Esophagus squamous epithelium (tissue), 5 donors: Measurements from ENCODE around the gene PPEF2. TPM values are rescaled to one million over a fixed set of nuclear protein-coding genes. Genes with fewer than 3 reads are reported as not detected.

Experiments used
- DNase-seq: peaks from one replicate; lab custom pipeline; 2025; lab: John Stamatoyannopoulos, UW
- H3K27ac ChIP-seq, 4 donors: fragments of 200-600 bp; sonication (generic); one replicate each; pipeline ENCODE4 v1.5.1; 2016 to 2019; ENCODE audit warnings: mild to moderate bottlenecking in 1 of 4
- H3K27me3 ChIP-seq, 4 donors: fragments of 200-600 bp; sonication (generic); 1 replicate in 3 of 4; 2 replicates in 1 of 4; pipeline versions ENCODE4 v1.5.1 to v1.6.0; 2017 to 2021; ENCODE audit warnings: antibody characterized with exemption in 1 of 4
- H3K36me3 ChIP-seq, 3 donors: fragments of 200-600 bp; sonication (generic); one replicate each; pipeline ENCODE4 v1.5.1; 2016 to 2019
- H3K4me1 ChIP-seq, 3 donors: fragments of 200-600 bp; sonication (generic); one replicate each; pipeline ENCODE4 v1.5.1; 2017 to 2019
- H3K4me3 ChIP-seq, 4 donors: fragments of 200-600 bp; sonication (generic); 1 replicate in 3 of 4; 2 replicates in 1 of 4; pipeline ENCODE4 v1.5.1; 2016 to 2019; ENCODE audit warnings: mild to moderate bottlenecking in 2 of 4, moderate library complexity in 1 of 4
- H3K9me3 ChIP-seq, 3 donors: fragments of 200-600 bp; sonication (generic); one replicate each; pipeline ENCODE4 v1.5.1; 2016 to 2019
- POLR2A ChIP-seq, 4 donors: fragments of 450-650 bp; IDR thresholded peaks; one replicate each; pipeline ENCODE4 v1.6.1; 2017; ENCODE audit warnings: antibody characterized with exemption in 4 of 4, mild to moderate bottlenecking in 4 of 4, moderate library complexity in 3 of 4
- WGBS, 2 donors: methylation state at CpG; one replicate each; pipeline ENCODE4 v1.1.5; 2018; 5-methylcytosine and 5-hydroxymethylcytosine counted together
- intact Hi-C: fragments of 100-400 bp; cut with DNase I; formaldehyde crosslinking; loops from one replicate; pipeline ENCODE4 v1.15.0; 2022
- total RNA-seq, 4 donors: library from RNA; depleted of rRNA; stranded (reverse); fragments of >200 nt; gene quantifications; one replicate each; pipeline ENCODE4 v1.1.0, GENCODE V29; 2016
- TF ChIP-seq, protein P1 (sequence below), 6 experiments: fragments of 450-650 bp in 4 of 6; fragments of 200-600 bp in 2 of 6; sonication (generic) in 2 of 6; IDR thresholded peaks; one replicate each; pipeline ENCODE4 v1.5.1; 2016 to 2019; ENCODE audit warnings: antibody characterized with exemption in 6 of 6, mild to moderate bottlenecking in 4 of 6, moderate library complexity in 4 of 6
- donor health status: DM: yes; HTN: yes; CAD: no.

PPEF2 gene
- total RNA-seq, 4 donors from 2014 or later, result 0.04 TPM; not detected in 3

DNA sequence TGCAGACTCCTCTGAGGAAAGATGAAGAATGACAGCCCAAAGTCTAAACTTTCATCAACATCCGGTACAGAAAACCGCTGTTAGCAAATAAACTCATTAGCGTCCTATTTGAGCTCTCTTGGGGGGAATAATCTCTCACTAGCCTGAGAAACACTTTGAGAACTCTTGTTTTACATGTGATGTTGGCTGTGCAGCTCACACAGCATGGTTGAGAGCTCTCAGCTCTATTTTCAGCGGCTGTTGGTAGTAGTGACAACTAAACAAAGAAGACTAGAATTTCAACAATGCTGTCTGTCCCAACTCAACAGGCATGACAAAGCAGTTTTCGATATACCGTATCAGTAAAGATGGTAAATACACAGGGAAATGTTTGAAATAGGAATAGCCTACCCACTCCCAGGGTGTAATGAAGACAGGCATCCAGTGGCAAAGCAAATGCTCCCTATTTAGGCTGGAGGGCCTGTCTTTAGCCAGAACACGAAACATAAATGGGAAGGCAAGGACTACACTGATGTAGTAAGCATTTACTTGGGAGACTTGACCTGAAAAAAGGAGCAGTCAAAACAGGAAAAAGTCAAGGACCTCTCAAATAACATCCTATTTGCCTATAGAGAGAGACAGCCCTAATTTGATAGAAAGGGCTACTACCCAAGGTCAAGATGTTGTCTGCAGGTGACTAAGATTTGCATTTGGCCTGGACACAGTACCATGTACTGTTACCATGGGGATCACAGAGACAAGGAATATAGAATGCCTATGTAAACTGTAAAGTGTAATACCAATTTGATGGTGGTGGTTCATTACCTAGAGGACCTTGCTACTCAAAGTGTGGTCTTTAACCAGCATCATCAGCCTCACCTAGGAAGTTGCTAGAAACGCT is 60.4 kb downstream of the PPEF2 start:
- no peak overlapping the region for H3K27ac ChIP-seq
- no peak overlapping the region for H3K4me3 ChIP-seq
- H3K27me3 ChIP-seq, result no peaks in the 10 kb centered on the region
- H3K9me3 ChIP-seq, result no peaks in the 10 kb centered on the region
- DNase-seq, result no peak
- intact Hi-C loops, result no loop called here
- WGBS, 2 donors, result 73 to 78% methylated on average over 8 of the region's 8 CpGs
- TF ChIP-seq, protein P1, sequence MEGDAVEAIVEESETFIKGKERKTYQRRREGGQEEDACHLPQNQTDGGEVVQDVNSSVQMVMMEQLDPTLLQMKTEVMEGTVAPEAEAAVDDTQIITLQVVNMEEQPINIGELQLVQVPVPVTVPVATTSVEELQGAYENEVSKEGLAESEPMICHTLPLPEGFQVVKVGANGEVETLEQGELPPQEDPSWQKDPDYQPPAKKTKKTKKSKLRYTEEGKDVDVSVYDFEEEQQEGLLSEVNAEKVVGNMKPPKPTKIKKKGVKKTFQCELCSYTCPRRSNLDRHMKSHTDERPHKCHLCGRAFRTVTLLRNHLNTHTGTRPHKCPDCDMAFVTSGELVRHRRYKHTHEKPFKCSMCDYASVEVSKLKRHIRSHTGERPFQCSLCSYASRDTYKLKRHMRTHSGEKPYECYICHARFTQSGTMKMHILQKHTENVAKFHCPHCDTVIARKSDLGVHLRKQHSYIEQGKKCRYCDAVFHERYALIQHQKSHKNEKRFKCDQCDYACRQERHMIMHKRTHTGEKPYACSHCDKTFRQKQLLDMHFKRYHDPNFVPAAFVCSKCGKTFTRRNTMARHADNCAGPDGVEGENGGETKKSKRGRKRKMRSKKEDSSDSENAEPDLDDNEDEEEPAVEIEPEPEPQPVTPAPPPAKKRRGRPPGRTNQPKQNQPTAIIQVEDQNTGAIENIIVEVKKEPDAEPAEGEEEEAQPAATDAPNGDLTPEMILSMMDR (IDR thresholded peaks at IDR 0.05), result no peak
- no peak for TF ChIP-seq POLR2A (IDR thresholded peaks at IDR 0.05)
- H3K36me3 ChIP-seq, result no peaks in the 10 kb centered on the region
- peaks cover 0 to 8% (median 5%) of the 10 kb centered on the region in 3 donors for H3K4me1 ChIP-seq

DNA sequence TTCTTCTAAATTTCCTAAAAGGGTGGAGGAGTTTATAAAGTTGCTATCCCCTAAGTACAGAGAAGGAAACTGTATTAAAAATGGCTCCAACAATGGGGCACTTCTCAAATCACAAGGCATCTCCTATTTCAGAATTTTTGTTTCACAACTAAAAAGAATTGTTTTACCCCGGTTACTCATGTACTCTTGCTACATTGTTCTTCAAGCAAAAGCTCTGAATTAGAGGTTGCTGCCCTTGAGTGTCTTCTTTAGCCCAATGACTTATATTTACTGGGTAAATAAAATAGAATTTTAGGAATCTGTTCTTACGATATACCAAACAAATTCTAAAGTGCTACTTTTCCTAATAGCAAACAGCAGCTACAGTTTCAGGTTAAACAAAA is 67.5 kb downstream of the PPEF2 start:
- H3K4me1 ChIP-seq, result no peaks in the 10 kb centered on the region
- no peak overlapping the region for H3K4me3 ChIP-seq
- no peaks in the 10 kb centered on the region for H3K36me3 ChIP-seq
- TF ChIP-seq, protein P1 (IDR thresholded peaks at IDR 0.05), result no peak
- TF ChIP-seq POLR2A (IDR thresholded peaks at IDR 0.05), result no peak
- intact Hi-C loops, result no loop called here
- H3K27me3 ChIP-seq, result no peaks in the 10 kb centered on the region
- no peak overlapping the region for H3K27ac ChIP-seq
- no peak for DNase-seq
- 73 to 86% methylated on average over 2 of the region's 2 CpGs for WGBS, 2 donors
- H3K9me3 ChIP-seq, result no peaks in the 10 kb centered on the region

DNA sequence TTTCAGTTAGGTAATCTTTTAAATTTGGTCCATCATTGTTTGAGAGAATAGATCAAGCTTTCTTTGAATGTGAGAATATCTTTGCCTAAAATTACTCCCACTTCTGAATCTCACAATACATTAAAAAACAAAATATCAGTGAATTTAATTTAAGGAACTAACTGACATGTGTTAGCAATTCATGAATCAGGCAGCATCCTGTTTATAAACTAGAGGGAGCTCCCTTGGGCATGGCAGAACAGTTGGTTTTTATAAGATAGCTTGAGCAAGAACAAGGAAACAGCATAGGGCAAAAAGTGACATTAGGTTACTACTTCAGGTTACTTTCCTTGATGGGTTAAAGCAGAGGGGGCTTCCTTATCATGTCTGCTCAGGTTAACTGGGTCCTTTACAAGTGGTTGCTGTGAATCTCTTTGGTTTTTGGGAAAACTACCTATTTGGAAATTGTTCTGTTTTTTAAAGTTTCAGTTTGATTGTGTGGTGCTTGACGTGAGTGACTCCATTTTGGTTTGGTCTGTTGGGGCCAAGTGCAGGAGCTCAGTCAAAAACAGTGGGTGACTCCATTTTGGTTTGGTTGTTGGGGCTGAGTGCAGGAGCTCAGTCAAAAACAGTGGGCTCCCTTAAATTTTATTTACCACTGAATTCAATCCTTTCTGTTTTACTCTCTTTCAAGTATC is 68.0 kb downstream of the PPEF2 start:
- H3K4me1 ChIP-seq, result no peaks in the 10 kb centered on the region
- H3K27me3 ChIP-seq, result no peaks in the 10 kb centered on the region
- whole genome bisulfite sequencing, 2 donors, result 62 to 71% methylated on average over 1 of the region's 1 CpG
- no peaks in the 10 kb centered on the region for H3K36me3 ChIP-seq
- H3K4me3 ChIP-seq, result no peak overlapping the region
- intact Hi-C loops, result no loop called here
- DNase-seq, result no peak
- TF ChIP-seq, protein P1 (IDR thresholded peaks at IDR 0.05), result no peak
- no peak for TF ChIP-seq POLR2A (IDR thresholded peaks at IDR 0.05)
- H3K27ac ChIP-seq, result no peak overlapping the region
- H3K9me3 ChIP-seq, result no peaks in the 10 kb centered on the region

DNA sequence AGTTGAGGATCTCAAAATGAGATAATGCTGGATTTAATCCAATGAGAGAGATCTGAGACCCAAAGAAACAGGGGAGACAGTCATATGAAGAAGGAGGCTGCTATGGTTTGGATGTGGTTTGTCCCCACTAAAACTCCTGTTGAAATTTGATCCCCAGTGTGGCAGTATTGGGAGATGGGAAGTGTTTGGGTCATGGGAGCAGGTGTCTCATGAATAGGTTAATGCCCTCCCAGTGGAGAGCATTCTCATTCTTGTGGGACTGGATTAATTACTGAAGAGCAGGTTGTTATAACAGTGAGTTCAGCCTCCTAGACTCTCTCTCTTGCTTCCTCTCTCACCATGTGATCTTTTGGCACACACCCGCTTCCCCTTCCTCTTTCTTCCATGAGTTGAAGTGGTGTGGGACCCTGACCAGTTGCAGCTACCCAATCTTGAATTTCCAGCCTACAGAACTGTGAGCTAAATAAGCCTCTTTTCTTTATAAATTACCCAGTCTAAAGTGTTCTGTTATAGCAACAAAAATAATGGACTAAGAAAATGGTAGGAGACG is 70.3 kb downstream of the PPEF2 start:
- intact Hi-C loops, result no loop called here

More for the DNA sequence above, 70.3 kb downstream of the PPEF2 start:
- no peak overlapping the region for H3K4me3 ChIP-seq
- no peak for DNase-seq
- H3K36me3 ChIP-seq, result no peaks in the 10 kb centered on the region
- H3K9me3 ChIP-seq, result no peaks in the 10 kb centered on the region
- WGBS, 2 donors, result 84 to 85% methylated on average over 2 of the region's 2 CpGs
- no peak overlapping the region for H3K27ac ChIP-seq
- H3K27me3 ChIP-seq, result no peaks in the 10 kb centered on the region
- no peak for TF ChIP-seq POLR2A (IDR thresholded peaks at IDR 0.05)
- TF ChIP-seq, protein P1 (IDR thresholded peaks at IDR 0.05), result no peak
- H3K4me1 ChIP-seq, result no peaks in the 10 kb centered on the region
